OCI-LY1 (cell line): Measurements from ENCODE around the gene CFAP206.

Experiments
- EZH2 ChIP-seq: fragments of 200-600 bp; sonication (generic), shearing (Covaris generic); IDR thresholded peaks from 2 replicates; pipeline ENCODE4 v1.8.0; 2017; ENCODE audit warnings: borderline replicate concordance, mixed run types, mild to moderate bottlenecking, antibody characterized with exemption, low read length, moderate library complexity, mixed read lengths
- TF ChIP-seq, protein P1 (sequence below): fragments of 200-600 bp; sonication (generic), shearing (Covaris generic); IDR thresholded peaks from 2 replicates; pipeline ENCODE4 v1.5.1; 2017; ENCODE audit warnings: mild to moderate bottlenecking, antibody characterized with exemption, low read length, moderate library complexity, mixed read lengths

DNA sequence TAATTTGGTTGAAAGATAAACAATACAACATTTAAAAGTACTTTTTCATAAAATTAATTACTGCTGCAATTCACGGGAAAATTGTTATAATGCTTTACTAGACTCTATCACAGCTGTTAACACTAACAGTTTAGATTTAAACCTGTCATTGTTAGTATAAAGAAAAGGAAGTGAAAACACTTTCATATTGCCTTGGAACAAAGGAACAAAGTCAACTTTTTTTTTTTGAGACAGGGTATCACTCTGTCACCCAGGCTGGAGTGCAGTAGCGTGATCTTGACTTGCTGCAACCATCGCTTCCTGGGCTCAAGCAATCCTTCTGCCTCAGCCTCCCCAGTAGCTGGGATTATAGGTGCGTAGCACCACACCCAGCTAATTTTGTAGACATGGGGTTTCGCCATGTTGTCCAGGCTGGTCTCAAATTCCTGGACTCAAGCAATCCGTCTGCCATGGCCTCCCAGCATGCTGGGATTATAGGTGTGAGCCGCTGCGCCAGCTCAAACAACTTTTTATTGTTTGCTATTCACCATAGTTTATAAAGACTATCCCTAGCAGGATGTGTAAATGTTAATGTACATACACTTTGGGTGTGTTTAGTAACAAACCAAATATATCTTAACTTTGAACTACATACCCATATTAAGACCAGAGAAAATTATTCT is 87.1 kb downstream of the CFAP206 start:
- TF ChIP-seq, protein P1, sequence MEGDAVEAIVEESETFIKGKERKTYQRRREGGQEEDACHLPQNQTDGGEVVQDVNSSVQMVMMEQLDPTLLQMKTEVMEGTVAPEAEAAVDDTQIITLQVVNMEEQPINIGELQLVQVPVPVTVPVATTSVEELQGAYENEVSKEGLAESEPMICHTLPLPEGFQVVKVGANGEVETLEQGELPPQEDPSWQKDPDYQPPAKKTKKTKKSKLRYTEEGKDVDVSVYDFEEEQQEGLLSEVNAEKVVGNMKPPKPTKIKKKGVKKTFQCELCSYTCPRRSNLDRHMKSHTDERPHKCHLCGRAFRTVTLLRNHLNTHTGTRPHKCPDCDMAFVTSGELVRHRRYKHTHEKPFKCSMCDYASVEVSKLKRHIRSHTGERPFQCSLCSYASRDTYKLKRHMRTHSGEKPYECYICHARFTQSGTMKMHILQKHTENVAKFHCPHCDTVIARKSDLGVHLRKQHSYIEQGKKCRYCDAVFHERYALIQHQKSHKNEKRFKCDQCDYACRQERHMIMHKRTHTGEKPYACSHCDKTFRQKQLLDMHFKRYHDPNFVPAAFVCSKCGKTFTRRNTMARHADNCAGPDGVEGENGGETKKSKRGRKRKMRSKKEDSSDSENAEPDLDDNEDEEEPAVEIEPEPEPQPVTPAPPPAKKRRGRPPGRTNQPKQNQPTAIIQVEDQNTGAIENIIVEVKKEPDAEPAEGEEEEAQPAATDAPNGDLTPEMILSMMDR: no peak
- TF ChIP-seq EZH2: no peak
